CD4-positive, CD25-positive, alpha-beta regulatory T cell (primary cell): ENCODE results near the gene SULF2. TPM values are rescaled to one million over a fixed set of nuclear protein-coding genes. Genes with fewer than 3 reads are reported as not detected.
A peak's percentile ranks its signal among the peaks of the same experiment; 100 is the strongest.

Experiments
- ATAC-seq, 2 donors: fragments of 150-1000 bp; cut with Tn5 transposase; one replicate each; pipeline ENCODE4 v1.10.0; 2021; ENCODE audit warnings: low read depth in 2 of 2, moderate number of reproducible peaks in 2 of 2, moderate library complexity in 1 of 2
- DNase-seq, 3 donors: peaks; one replicate each; pipeline versions ENCODE4 v3.0.0 to v3.0.0-alpha.2; 2012 to 2022; ENCODE audit warnings: mixed read lengths in 1 of 3
- H3K27ac ChIP-seq: one replicate; pipeline ENCODE4 v1.7.0; 2013; ENCODE audit warnings: mild to moderate bottlenecking, low read length; ENCODE audit not compliant: insufficient read depth, poor library complexity, severe bottlenecking
- H3K27me3 ChIP-seq: one replicate; pipeline ENCODE4 v1.7.0; 2013; ENCODE audit warnings: low read length; ENCODE audit not compliant: control insufficient read depth, insufficient read depth
- H3K36me3 ChIP-seq: one replicate; pipeline ENCODE4 v1.7.0; 2013; ENCODE audit warnings: mild to moderate bottlenecking, low read length, moderate library complexity; ENCODE audit not compliant: control insufficient read depth, insufficient read depth
- H3K4me1 ChIP-seq: 2 replicates; pipeline ENCODE4 v1.7.0; 2013; ENCODE audit warnings: mild to moderate bottlenecking, low read length; ENCODE audit not compliant: insufficient read depth, control insufficient read depth, poor library complexity, severe bottlenecking
- H3K4me3 ChIP-seq: one replicate; pipeline ENCODE4 v1.7.0; 2013; ENCODE audit warnings: low read depth, mild to moderate bottlenecking, low read length, moderate library complexity
- H3K9me3 ChIP-seq, 2 experiments: 1 replicate in 1 of 2; 2 replicates in 1 of 2; pipeline ENCODE4 v1.7.0; 2013; ENCODE audit warnings: low read length in 2 of 2, mild to moderate bottlenecking in 1 of 2, moderate library complexity in 1 of 2; ENCODE audit not compliant: control insufficient read depth in 2 of 2
- H3K27ac Mint-ChIP-seq, 3 donors: one replicate each; pipeline ENCODE4 v1.8.0; 2020 to 2022; ENCODE audit warnings: mild to moderate bottlenecking in 3 of 3, mixed read lengths in 3 of 3, moderate library complexity in 2 of 3
- H3K27me3 Mint-ChIP-seq: one replicate; pipeline ENCODE4 v1.8.0; 2022; ENCODE audit warnings: mild to moderate bottlenecking, mixed read lengths
- H3K36me3 Mint-ChIP-seq: one replicate; pipeline ENCODE4 v1.8.0; 2020; ENCODE audit warnings: mixed read lengths
- H3K4me1 Mint-ChIP-seq, 4 donors: one replicate each; pipeline ENCODE4 v1.8.0; 2020 to 2022; ENCODE audit warnings: mixed read lengths in 4 of 4, mild to moderate bottlenecking in 1 of 4
- H3K4me3 Mint-ChIP-seq, 4 donors: one replicate each; pipeline ENCODE4 v1.8.0; 2020 to 2022; ENCODE audit warnings: mild to moderate bottlenecking in 4 of 4, mixed read lengths in 4 of 4, moderate library complexity in 3 of 4
- H3K9me3 Mint-ChIP-seq, 7 donors: one replicate each; pipeline ENCODE4 v1.8.0; 2020 to 2022; ENCODE audit warnings: mixed read lengths in 7 of 7, mild to moderate bottlenecking in 3 of 7, moderate library complexity in 2 of 7
- polyA plus RNA-seq, 4 donors: library from polyadenylated mRNA; unstranded; fragments of 300-500 nt; fragmentation: Illumina TruSeq; gene quantifications; one replicate each; pipeline ENCODE4 v1.2.3, GENCODE V29; 2021
- total RNA-seq: library from RNA; stranded (reverse); gene quantifications from one replicate; pipeline ENCODE4 v1.2.3, GENCODE V29; 2022

The SULF2 gene
- total and polyA plus RNA-seq, 5 donors from 2014 or later: 0.33 to 1.2 (median 0.74) TPM; not detected in 1

- peaks cover 5% of the 10 kb centered on the region for H3K27me3 Mint-ChIP-seq
- ATAC-seq (no peak), DNase-seq (no peak)
These were observed 111.7 kb downstream of the SULF2 start for GRCh38 chr20:47673671-47673955.

GRCh38 chr20:47672886-47673670, 112.2 kb downstream of the SULF2 start:
- H3K9me3 Mint-ChIP-seq: no peaks in the 10 kb centered on the region

More at GRCh38 chr20:47673671-47673955, 111.7 kb downstream of the SULF2 start:
- no peaks in the 10 kb centered on the region for H3K9me3 ChIP-seq
- H3K4me3 ChIP-seq: no peak overlapping the region
- no peaks in the 10 kb centered on the region for H3K9me3 Mint-ChIP-seq
- H3K27ac Mint-ChIP-seq: no peak overlapping the region
- H3K4me1 ChIP-seq: no peaks in the 10 kb centered on the region
- no peak overlapping the region for H3K27ac ChIP-seq
- no peak overlapping the region for H3K4me3 Mint-ChIP-seq
- H3K4me1 Mint-ChIP-seq: peaks cover 0 to 2% (median 0%) of the 10 kb centered on the region in 4 donors
- H3K36me3 ChIP-seq: no peaks in the 10 kb centered on the region
- H3K27me3 ChIP-seq: no peaks in the 10 kb centered on the region
- H3K36me3 Mint-ChIP-seq: no peaks in the 10 kb centered on the region

DNA sequence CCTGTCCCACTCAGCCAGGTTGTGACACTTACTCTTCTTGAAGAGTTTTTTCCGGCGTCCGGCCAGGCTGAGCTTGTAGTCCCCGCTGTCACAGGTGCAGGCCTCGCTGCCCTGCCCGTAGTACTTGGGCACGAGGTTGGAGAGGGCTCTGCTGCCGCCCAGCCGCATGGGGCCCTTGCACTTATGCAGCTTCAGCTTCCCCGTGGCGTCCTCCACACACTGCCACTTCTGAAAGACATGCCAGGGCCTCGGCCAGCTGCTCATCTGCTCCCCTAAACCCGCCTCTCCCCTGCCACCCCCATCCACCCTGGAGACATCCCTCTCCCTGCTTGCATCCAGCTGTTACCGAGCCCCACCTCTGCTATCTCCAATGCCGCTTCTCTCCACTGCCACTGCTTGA, 113.1 kb downstream of the SULF2 start:
- Histone ChIP-seq H3K27ac (no peak overlapping the region), H3K4me3 (no peak overlapping the region), H3K36me3 (no peaks in the 10 kb centered on the region), H3K9me3 (no peaks in the 10 kb centered on the region), H3K27me3 (no peaks in the 10 kb centered on the region), H3K4me1 (no peaks in the 10 kb centered on the region)
- no peak overlapping the region for H3K4me3 Mint-ChIP-seq
- ATAC-seq: no peak
- no peak for DNase-seq
- no peaks in the 10 kb centered on the region for H3K27me3 Mint-ChIP-seq
- H3K4me1 Mint-ChIP-seq: peaks cover 0 to 2% (median 0%) of the 10 kb centered on the region in 4 donors
- peaks cover 3% of the 10 kb centered on the region for H3K36me3 Mint-ChIP-seq
- no peaks in the 10 kb centered on the region for H3K9me3 Mint-ChIP-seq
- peak overlapping the region in 1 of 3 donors; percentile 90 for H3K27ac Mint-ChIP-seq

More at GRCh38 chr20:47672886-47673670, 112.2 kb downstream of the SULF2 start:
- Histone ChIP-seq H3K36me3 (no peaks in the 10 kb centered on the region), H3K4me3 (no peak overlapping the region), H3K27ac (no peak overlapping the region), H3K4me1 (no peaks in the 10 kb centered on the region), H3K9me3 (no peaks in the 10 kb centered on the region), H3K27me3 (no peaks in the 10 kb centered on the region)
- Mint-ChIP-seq H3K4me1 (peaks cover 0 to 2% (median 0%) of the 10 kb centered on the region in 4 donors), H3K27me3 (peaks cover 5% of the 10 kb centered on the region), H3K27ac (peak overlapping the region in 1 of 3 donors; percentile 0), H3K36me3 (peaks cover 2% of the 10 kb centered on the region), H3K4me3 (no peak overlapping the region)
- ATAC-seq (no peak), DNase-seq (no peak)

DNA sequence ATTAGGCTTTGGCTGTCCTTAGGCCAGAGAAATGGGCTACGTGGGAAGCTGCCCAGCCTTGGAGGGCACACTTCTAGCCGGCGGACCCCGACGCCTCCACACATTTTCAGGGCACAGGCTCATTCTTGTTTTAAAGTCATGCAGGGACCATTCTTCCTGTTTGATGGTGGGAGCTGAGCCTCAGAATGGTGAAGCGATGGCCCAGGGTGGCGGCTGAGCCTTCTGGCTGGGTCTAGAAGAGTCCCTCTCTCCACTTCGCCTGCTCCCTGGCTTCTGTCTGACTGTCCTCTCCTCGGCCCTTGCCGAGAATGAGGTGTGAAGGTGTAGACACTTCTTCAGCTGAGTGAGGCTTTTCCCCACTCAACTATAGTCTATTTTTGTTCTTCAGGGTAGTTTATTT, 114.4 kb downstream of the SULF2 start:
- DNase-seq: no peak
- peaks cover 3% of the 10 kb centered on the region for H3K36me3 Mint-ChIP-seq
- Histone ChIP-seq H3K27me3 (no peaks in the 10 kb centered on the region), H3K4me3 (no peak overlapping the region), H3K4me1 (no peaks in the 10 kb centered on the region), H3K9me3 (no peaks in the 10 kb centered on the region), H3K36me3 (no peaks in the 10 kb centered on the region), H3K27ac (no peak overlapping the region)
- H3K4me1 Mint-ChIP-seq: peaks cover 0 to 2% (median 0%) of the 10 kb centered on the region in 4 donors
- H3K4me3 Mint-ChIP-seq: no peak overlapping the region
- H3K9me3 Mint-ChIP-seq: no peaks in the 10 kb centered on the region
- no peaks in the 10 kb centered on the region for H3K27me3 Mint-ChIP-seq
- ATAC-seq: no peak
- peak overlapping the region in 1 of 3 donors; percentile 63 for H3K27ac Mint-ChIP-seq

DNA sequence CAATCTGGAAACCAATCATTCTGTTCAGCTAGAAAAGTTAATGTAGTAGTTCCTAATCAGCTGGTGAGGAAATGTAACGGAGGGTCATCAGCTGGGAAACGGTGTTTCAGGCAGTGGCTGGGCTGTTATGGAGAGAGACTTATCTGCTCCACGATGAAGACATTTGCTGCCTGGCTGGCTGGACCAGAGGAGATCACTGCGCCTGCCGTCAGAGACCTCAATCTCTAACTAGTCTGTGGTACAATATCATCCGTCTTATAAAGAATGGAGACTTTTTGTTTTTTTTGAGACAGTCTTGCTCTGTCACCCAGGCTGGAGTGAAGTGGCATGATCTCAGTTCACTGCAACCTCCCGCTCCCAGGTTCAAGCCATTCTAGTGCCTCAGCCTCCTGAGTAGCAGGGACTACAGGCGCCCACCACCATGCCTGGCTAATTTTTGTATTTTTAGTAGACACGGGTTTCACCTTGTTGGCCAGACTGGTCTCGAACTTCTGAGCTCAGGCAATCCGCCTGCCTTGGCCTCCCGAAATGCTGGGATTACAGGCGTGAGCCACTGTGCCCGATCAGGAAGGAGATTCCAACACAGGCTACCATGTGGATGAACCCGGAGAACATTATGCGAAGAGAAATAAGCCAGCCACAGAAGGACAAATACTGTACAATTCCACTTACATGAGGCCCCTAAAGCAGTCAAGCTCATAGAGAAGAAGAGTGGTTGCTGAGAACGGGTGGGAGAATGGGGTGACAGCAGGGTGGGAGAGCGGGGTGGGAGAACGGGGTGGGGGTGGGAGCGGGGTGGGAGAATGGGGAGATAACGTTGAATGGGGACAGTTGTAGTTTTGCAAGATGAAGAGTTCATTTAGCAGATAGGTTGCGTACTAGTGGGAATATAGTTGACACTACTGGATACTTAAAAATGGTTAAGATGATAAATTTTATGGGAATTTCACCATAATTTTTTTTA, 115.1 kb downstream of the SULF2 start:
- H3K4me3 ChIP-seq: no peak overlapping the region
- no peaks in the 10 kb centered on the region for H3K36me3 ChIP-seq
- no peaks in the 10 kb centered on the region for H3K27me3 Mint-ChIP-seq
- H3K9me3 Mint-ChIP-seq: no peaks in the 10 kb centered on the region
- no peak overlapping the region for H3K4me3 Mint-ChIP-seq
- DNase-seq (no peak), ATAC-seq (no peak)
- peak overlapping the region in 1 of 3 donors; percentile 52 for H3K27ac Mint-ChIP-seq
- no peaks in the 10 kb centered on the region for H3K4me1 ChIP-seq
- H3K4me1 Mint-ChIP-seq: peaks cover 0 to 2% (median 0%) of the 10 kb centered on the region in 4 donors
- H3K36me3 Mint-ChIP-seq: peaks cover 3% of the 10 kb centered on the region
- no peak overlapping the region for H3K27ac ChIP-seq
- no peaks in the 10 kb centered on the region for H3K9me3 ChIP-seq
- H3K27me3 ChIP-seq: no peaks in the 10 kb centered on the region

DNA sequence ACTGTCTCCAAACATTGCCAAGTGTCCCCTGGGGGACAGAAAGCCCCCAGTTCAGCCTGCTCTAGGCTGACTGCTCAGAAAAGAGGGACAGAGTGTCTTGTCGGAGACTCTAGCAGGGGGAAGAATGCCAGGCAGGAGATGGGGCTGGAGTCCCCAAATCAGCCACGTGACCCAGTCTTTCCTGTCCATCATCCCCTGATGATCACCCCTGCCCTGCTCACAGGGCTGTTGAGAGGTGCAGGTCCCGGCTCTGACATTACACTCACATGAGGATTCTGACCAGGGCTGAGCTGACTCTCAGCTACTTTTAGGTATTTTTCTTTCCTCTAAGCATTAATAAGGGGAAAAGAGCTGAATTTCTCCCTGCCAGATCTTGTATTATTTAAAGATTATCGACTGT, 115.8 kb downstream of the SULF2 start:
- Histone ChIP-seq H3K27me3 (no peaks in the 10 kb centered on the region), H3K27ac (no peak overlapping the region), H3K4me3 (no peak overlapping the region), H3K36me3 (no peaks in the 10 kb centered on the region), H3K9me3 (no peaks in the 10 kb centered on the region), H3K4me1 (no peaks in the 10 kb centered on the region)
- no peak overlapping the region for H3K27ac Mint-ChIP-seq
- no peak for DNase-seq
- no peaks in the 10 kb centered on the region for H3K9me3 Mint-ChIP-seq
- no peak overlapping the region for H3K4me3 Mint-ChIP-seq
- peaks cover 3% of the 10 kb centered on the region for H3K36me3 Mint-ChIP-seq
- peaks cover 0 to 2% (median 0%) of the 10 kb centered on the region in 4 donors for H3K4me1 Mint-ChIP-seq
- no peak for ATAC-seq
- H3K27me3 Mint-ChIP-seq: no peaks in the 10 kb centered on the region

DNA sequence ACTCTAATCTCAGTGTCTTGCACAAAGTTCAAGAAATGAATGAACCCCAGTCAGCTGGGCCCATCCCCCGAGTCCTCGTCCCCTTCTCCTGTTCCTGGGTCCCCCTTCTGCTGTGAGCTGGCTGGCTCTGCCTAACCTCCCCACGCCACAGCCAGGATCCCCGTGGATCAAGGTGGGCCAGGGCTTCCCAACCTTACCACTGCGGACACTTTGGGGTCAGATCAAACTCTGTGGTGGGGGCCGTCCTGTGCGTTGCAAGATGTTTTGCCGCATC, 116.2 kb downstream of the SULF2 start:
- H3K9me3 Mint-ChIP-seq: no peaks in the 10 kb centered on the region
- H3K27me3 ChIP-seq: no peaks in the 10 kb centered on the region
- peak overlapping the region in 1 of 3 donors; percentile 28 for H3K27ac Mint-ChIP-seq
- H3K27me3 Mint-ChIP-seq: no peaks in the 10 kb centered on the region
- H3K9me3 ChIP-seq: no peaks in the 10 kb centered on the region
- H3K4me3 Mint-ChIP-seq: peak overlapping the region in 1 of 4 donors; percentile 9
- no peaks in the 10 kb centered on the region for H3K4me1 ChIP-seq
- ATAC-seq (no peak), DNase-seq (no peak)
- peaks cover 0 to 2% (median 0%) of the 10 kb centered on the region in 4 donors for H3K4me1 Mint-ChIP-seq
- H3K36me3 ChIP-seq: no peaks in the 10 kb centered on the region
- H3K27ac ChIP-seq: no peak overlapping the region
- H3K4me3 ChIP-seq: no peak overlapping the region
- peaks cover 3% of the 10 kb centered on the region for H3K36me3 Mint-ChIP-seq
